CD14-positive monocyte (primary cell): ENCODE data around the gene SECISBP2. TPM values are rescaled to one million over a fixed set of nuclear protein-coding genes. Genes with fewer than 3 reads are reported as not detected.

ENCODE experiments used
- DNase-seq, 3 donors: peaks; one replicate each; pipeline ENCODE4 v3.0.0-alpha.2; 2011 to 2022
- H2AFZ ChIP-seq: 2 replicates; pipeline ENCODE4 v1.6.0; 2012; ENCODE audit warnings: mild to moderate bottlenecking, low read depth, low read length, inconsistent platforms; ENCODE audit not compliant: insufficient read depth, poor library complexity, severe bottlenecking
- H3K27ac ChIP-seq, 2 donors: 1 replicate in 1 of 2; 2 replicates in 1 of 2; pipeline ENCODE4 v1.5.1; 2012 to 2013; ENCODE audit warnings: low read length in 2 of 2, control low read depth in 1 of 2, inconsistent platforms in 1 of 2, low read depth in 1 of 2, mild to moderate bottlenecking in 1 of 2
- H3K27me3 ChIP-seq, 2 donors: one replicate each; pipeline versions ENCODE4 v1.6.0 to v1.6.1; 2011 to 2013; ENCODE audit warnings: low read length in 2 of 2; ENCODE audit not compliant: control insufficient read depth in 2 of 2, insufficient read depth in 2 of 2
- H3K36me3 ChIP-seq, 2 donors: replicated peaks in 1 of 2; 1 replicate in 1 of 2; 2 replicates in 1 of 2; pipeline versions ENCODE4 v1.5.1 to v1.6.1; 2012 to 2013; ENCODE audit warnings: low read length in 2 of 2, control low read depth in 1 of 2, inconsistent platforms in 1 of 2, mild to moderate bottlenecking in 1 of 2; ENCODE audit not compliant: insufficient read depth in 2 of 2, control insufficient read depth in 1 of 2
- H3K4me1 ChIP-seq, 2 donors: 1 replicate in 1 of 2; 2 replicates in 1 of 2; pipeline versions ENCODE4 v1.5.1 to v1.6.1; 2012 to 2013; ENCODE audit warnings: low read length in 2 of 2, control low read depth in 1 of 2, inconsistent platforms in 1 of 2, mild to moderate bottlenecking in 1 of 2, moderate library complexity in 1 of 2; ENCODE audit not compliant: insufficient read depth in 2 of 2, control insufficient read depth in 1 of 2
- H3K4me2 ChIP-seq: replicated peaks from 2 replicates; pipeline ENCODE3; 2012; ENCODE audit warnings: low read length, moderate library complexity, mild to moderate bottlenecking; ENCODE audit not compliant: poor library complexity, severe bottlenecking; ENCODE audit errors: extremely low read depth
- H3K4me3 ChIP-seq, 3 experiments: fragments of 200-600 bp in 1 of 3; sonication (generic) in 1 of 3; replicated peaks in 1 of 3; 1 replicate in 2 of 3; 2 replicates in 1 of 3; pipeline ENCODE4 v1.5.1; 2011 to 2013; ENCODE audit warnings: low read length in 3 of 3, mild to moderate bottlenecking in 3 of 3, control low read depth in 2 of 3, low read depth in 2 of 3, inconsistent platforms in 1 of 3, moderate library complexity in 1 of 3
- H3K79me2 ChIP-seq: 2 replicates; pipeline ENCODE4 v1.6.0; 2012; ENCODE audit warnings: mild to moderate bottlenecking, control low read depth, inconsistent platforms, low read length, moderate library complexity; ENCODE audit not compliant: insufficient read depth
- H3K9ac ChIP-seq: 2 replicates; pipeline ENCODE4 v1.6.0; 2017; ENCODE audit warnings: low read length, mild to moderate bottlenecking; ENCODE audit not compliant: insufficient read depth, poor library complexity, severe bottlenecking
- H3K9me3 ChIP-seq, 2 donors: replicated peaks in 1 of 2; 1 replicate in 1 of 2; 2 replicates in 1 of 2; pipeline versions ENCODE4 v1.5.1 to v1.6.1; 2012 to 2013; ENCODE audit warnings: low read length in 2 of 2, control low read depth in 1 of 2; ENCODE audit not compliant: control insufficient read depth in 1 of 2, insufficient read depth in 1 of 2
- H4K20me1 ChIP-seq: 2 replicates; pipeline ENCODE4 v1.6.0; 2012; ENCODE audit warnings: mild to moderate bottlenecking, low read length, control low read depth, moderate library complexity; ENCODE audit not compliant: insufficient read depth
- H3K27ac Mint-ChIP-seq, 7 donors: one replicate each; pipeline ENCODE4 v1.8.0; 2020; ENCODE audit warnings: mild to moderate bottlenecking in 7 of 7, mixed read lengths in 7 of 7, moderate library complexity in 6 of 7, inconsistent platforms in 2 of 7
- H3K27me3 Mint-ChIP-seq, 3 donors: one replicate each; pipeline ENCODE4 v1.8.0; 2021 to 2022; ENCODE audit warnings: low read depth in 3 of 3, mild to moderate bottlenecking in 3 of 3, mixed read lengths in 3 of 3, moderate library complexity in 3 of 3, inconsistent platforms in 1 of 3
- H3K36me3 Mint-ChIP-seq, 2 donors: one replicate each; pipeline ENCODE4 v1.8.0; 2020; ENCODE audit warnings: mixed read lengths in 2 of 2, inconsistent platforms in 1 of 2, mild to moderate bottlenecking in 1 of 2
- H3K4me1 Mint-ChIP-seq: one replicate; pipeline ENCODE4 v1.8.0; 2020; ENCODE audit warnings: mild to moderate bottlenecking, mixed read lengths
- H3K4me3 Mint-ChIP-seq, 2 donors: one replicate each; pipeline ENCODE4 v1.8.0; 2020; ENCODE audit warnings: mild to moderate bottlenecking in 2 of 2, mixed read lengths in 2 of 2, moderate library complexity in 1 of 2
- H3K9me3 Mint-ChIP-seq, 7 donors: one replicate each; pipeline ENCODE4 v1.8.0; 2020 to 2022; ENCODE audit warnings: mixed read lengths in 7 of 7, mild to moderate bottlenecking in 6 of 7, moderate library complexity in 6 of 7, inconsistent platforms in 2 of 7
- WGBS: methylation state at CpG from one replicate; pipeline ENCODE4 v1.1.5; 2013; ENCODE audit warnings: missing lambda C conversion rate; ENCODE audit not compliant: insufficient coverage; 5-methylcytosine and 5-hydroxymethylcytosine counted together
- intact Hi-C, 2 donors: fragments of 100-400 bp; cut with micrococcal nuclease; formaldehyde crosslinking; loops; one replicate each; pipeline versions ENCODE4 v1.15.0 to v1.15.1; 2023
- polyA minus RNA-seq: library from RNA; depleted of rRNA, polyadenylated mRNA; stranded (reverse); fragments of >200 nt; gene quantifications from 2 replicates; pipeline ENCODE4 v1.2.3, GENCODE V29; 2012
- polyA plus RNA-seq, 3 donors: library from polyadenylated mRNA; depleted of rRNA in 1 of 3; unstranded in 2 of 3; stranded (reverse) in 1 of 3; fragments of 300-500 nt in 2 of 3; fragments of >200 nt in 1 of 3; fragmentation: Illumina TruSeq in 2 of 3; gene quantifications; 1 replicate in 2 of 3; 2 replicates in 1 of 3; pipeline ENCODE4 v1.2.3, GENCODE V29; 2012 to 2021
- total RNA-seq, 12 experiments: library from RNA in 1 of 12; stranded (reverse) in 1 of 12; fragments of 120-200 nt in 1 of 12; gene quantifications; one replicate each; pipeline ENCODE4 v1.2.4 and lab custom pipeline; 2013 to 2026; ENCODE audit warnings: mixed read lengths in 6 of 12, inconsistent platforms in 1 of 12
- TF ChIP-seq, protein P1 (sequence below): fragments of 200-600 bp; IDR thresholded peaks from one replicate; pipeline ENCODE4 v1.8.0; 2022; ENCODE audit warnings: antibody characterized with exemption, mild to moderate bottlenecking

The SECISBP2 gene, protein sequence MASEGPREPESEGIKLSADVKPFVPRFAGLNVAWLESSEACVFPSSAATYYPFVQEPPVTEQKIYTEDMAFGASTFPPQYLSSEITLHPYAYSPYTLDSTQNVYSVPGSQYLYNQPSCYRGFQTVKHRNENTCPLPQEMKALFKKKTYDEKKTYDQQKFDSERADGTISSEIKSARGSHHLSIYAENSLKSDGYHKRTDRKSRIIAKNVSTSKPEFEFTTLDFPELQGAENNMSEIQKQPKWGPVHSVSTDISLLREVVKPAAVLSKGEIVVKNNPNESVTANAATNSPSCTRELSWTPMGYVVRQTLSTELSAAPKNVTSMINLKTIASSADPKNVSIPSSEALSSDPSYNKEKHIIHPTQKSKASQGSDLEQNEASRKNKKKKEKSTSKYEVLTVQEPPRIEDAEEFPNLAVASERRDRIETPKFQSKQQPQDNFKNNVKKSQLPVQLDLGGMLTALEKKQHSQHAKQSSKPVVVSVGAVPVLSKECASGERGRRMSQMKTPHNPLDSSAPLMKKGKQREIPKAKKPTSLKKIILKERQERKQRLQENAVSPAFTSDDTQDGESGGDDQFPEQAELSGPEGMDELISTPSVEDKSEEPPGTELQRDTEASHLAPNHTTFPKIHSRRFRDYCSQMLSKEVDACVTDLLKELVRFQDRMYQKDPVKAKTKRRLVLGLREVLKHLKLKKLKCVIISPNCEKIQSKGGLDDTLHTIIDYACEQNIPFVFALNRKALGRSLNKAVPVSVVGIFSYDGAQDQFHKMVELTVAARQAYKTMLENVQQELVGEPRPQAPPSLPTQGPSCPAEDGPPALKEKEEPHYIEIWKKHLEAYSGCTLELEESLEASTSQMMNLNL
- 46.6 TPM for total RNA-seq (2013)
- polyA plus RNA-seq (10 to 100 TPM in 1 of 3 donors, 1 to 10 TPM in 2; 8.6 to 51.4 (median 9.8) TPM), polyA minus RNA-seq (20.5 and 32.6 TPM in 2 replicates), total RNA-seq (lab: John Stamatoyannopoulos, UW) (43.4 to 106 (median 84.8) reads per million in 11 experiments)

DNA sequence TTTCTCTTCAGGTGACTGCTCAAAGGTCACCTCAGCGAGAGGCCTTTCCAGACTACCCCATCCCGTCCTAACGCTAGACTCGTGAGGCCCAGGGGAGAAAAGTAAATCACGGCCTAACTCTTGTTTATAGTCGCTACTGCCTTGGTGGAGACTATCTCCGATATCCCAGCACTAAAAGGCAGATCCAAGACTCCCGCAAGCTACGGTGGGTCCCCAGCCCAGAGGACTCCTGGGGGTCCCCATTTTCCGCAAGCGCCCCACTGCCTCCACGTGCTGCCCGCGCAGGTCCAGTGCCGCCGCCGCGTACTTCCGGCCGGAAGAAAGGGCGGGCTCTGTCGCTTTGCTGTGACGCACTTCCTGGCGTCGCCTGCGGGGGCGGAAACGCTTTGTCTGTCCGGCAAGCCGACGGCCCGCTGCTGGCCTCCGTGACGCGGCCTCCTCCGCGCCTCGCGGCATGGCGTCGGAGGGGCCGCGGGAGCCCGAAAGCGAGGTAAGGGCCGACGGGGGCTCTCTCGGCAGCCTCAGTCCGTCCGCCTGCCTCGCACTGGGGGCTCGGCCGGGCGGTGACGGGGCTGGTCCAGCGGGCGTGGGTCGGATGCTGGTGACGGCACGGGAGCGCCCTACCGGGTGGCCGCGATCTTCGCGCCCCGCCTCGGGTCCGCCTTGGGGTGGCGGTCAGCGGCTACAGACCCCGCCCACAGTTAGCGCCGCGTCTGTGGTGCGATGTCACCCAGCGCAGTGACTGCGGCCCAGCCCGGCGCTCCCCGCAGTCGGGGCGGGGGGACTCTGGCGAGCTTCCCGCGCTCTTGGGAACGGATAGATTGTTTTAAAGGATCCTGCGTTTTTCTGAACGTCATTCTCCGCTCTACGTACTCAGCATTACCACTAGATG is at the start of gene SECISBP2:
TSS of gene SECISBP2 (plus strand) at position 378 of the 892 bp plus-strand sequence. CDS start at position 455, 77 bp downstream.
- Histone ChIP-seq H3K27me3 (no peaks in the 10 kb centered on the region), H3K27ac (peak within 1 kb of the TSS; percentile 96), H3K4me1 (peaks cover 31 to 45% of the 10 kb centered on the region in 2 donors), H2AFZ (peak within 1 kb of the TSS; percentile 63), H3K36me3 (peaks cover 3 to 26% of the 10 kb centered on the region in 2 donors), H4K20me1 (peaks cover 16% of the 10 kb centered on the region), H3K4me2 (peak within 1 kb of the TSS; percentile 70), H3K4me3 (peak within 1 kb of the TSS; percentile 54 to 77 (median 76)), H3K9ac (peak within 1 kb of the TSS; percentile 96), H3K79me2 (peaks cover 90% of the 10 kb centered on the region), H3K9me3 (no peaks in the 10 kb centered on the region)
- Mint-ChIP-seq H3K9me3 (no peaks in the 10 kb centered on the region), H3K4me3 (peak within 1 kb of the TSS; percentile 86 to 92), H3K27ac (peak within 1 kb of the TSS; percentile 97 to 98 (median 98)), H3K4me1 (peaks cover 53% of the 10 kb centered on the region), H3K27me3 (no peaks in the 10 kb centered on the region), H3K36me3 (peaks cover 19 to 21% of the 10 kb centered on the region in 2 donors)
- TF ChIP-seq, protein P1, sequence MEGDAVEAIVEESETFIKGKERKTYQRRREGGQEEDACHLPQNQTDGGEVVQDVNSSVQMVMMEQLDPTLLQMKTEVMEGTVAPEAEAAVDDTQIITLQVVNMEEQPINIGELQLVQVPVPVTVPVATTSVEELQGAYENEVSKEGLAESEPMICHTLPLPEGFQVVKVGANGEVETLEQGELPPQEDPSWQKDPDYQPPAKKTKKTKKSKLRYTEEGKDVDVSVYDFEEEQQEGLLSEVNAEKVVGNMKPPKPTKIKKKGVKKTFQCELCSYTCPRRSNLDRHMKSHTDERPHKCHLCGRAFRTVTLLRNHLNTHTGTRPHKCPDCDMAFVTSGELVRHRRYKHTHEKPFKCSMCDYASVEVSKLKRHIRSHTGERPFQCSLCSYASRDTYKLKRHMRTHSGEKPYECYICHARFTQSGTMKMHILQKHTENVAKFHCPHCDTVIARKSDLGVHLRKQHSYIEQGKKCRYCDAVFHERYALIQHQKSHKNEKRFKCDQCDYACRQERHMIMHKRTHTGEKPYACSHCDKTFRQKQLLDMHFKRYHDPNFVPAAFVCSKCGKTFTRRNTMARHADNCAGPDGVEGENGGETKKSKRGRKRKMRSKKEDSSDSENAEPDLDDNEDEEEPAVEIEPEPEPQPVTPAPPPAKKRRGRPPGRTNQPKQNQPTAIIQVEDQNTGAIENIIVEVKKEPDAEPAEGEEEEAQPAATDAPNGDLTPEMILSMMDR, result peak; percentile 79
- intact Hi-C loops, result loop anchor here (5.0 to 10.0 kb wide), 4 partner anchors 64 to 229 kb away; no protein-coding TSS in a partner anchor
- under 1% methylated on average over 88 of the region's 91 CpGs for WGBS
- DNase-seq, result peak; percentile 91 to 96 (median 95)
